Mesothelial cell of epicardium (in vitro differentiated cells): ENCODE results near the gene TMEM129. TPM values are rescaled to one million over a fixed set of nuclear protein-coding genes. Genes with fewer than 3 reads are reported as not detected.

Experiments used
- DNase-seq, 2 experiments: peaks; one replicate each; pipeline ENCODE4 v3.0.0; 2021; ENCODE audit warnings: low spot score in 2 of 2; ENCODE audit not compliant: unreplicated experiment in 2 of 2
- H3K27ac Mint-ChIP-seq: 2 replicates; pipeline ENCODE4 v1.8.0; 2021; ENCODE audit warnings: mixed read lengths
- H3K27me3 Mint-ChIP-seq: 2 replicates; pipeline ENCODE4 v1.8.0; 2021; ENCODE audit warnings: low read depth, mixed read lengths
- H3K36me3 Mint-ChIP-seq: 2 replicates; pipeline ENCODE4 v1.8.0; 2021; ENCODE audit warnings: mixed read lengths
- H3K4me1 Mint-ChIP-seq: 2 replicates; pipeline ENCODE4 v1.8.0; 2021; ENCODE audit warnings: mixed read lengths
- H3K4me3 Mint-ChIP-seq: 2 replicates; pipeline ENCODE4 v1.8.0; 2021; ENCODE audit warnings: mild to moderate bottlenecking, moderate library complexity, mixed read lengths
- H3K9me3 Mint-ChIP-seq: 2 replicates; pipeline ENCODE4 v1.8.0; 2021; ENCODE audit warnings: mixed read lengths
- total RNA-seq: library from RNA; stranded (reverse); gene quantifications from 3 replicates; pipeline ENCODE4 v1.2.1, GENCODE V29; 2021
- TF ChIP-seq, protein P1 (sequence below): fragments of 200-600 bp; sonication (generic); IDR thresholded peaks from one replicate; pipeline ENCODE4 v1.5.0; 2021; ENCODE audit warnings: antibody characterized with exemption; ENCODE audit not compliant: unreplicated experiment

TMEM129 gene
- total RNA-seq, 1 donor from 2014 or later: 37.8 TPM

DNA sequence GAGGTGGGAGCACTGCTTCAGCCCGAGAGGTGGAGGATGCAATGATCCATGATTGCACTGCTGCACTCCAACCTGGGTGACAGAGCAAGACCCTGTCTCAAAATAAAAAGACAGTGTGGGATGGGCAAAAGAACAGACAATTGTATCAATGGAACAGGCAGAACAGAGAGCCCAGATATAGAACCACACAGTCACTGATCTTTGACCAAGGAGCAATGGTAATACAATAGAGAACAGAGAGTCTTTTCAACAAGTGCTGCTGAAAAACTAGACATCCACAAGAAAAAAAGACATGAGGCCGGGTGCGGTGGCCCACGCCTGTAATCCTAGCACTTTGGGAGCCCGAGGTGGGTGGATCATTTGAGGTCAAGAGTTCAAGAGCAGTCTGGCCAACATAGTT, 42.9 kb downstream of the TMEM129 start:
- Mint-ChIP-seq H3K9me3 (no peaks in the 10 kb centered on the region), H3K4me3 (no peak overlapping the region), H3K27me3 (peaks cover 5% of the 10 kb centered on the region), H3K36me3 (no peaks in the 10 kb centered on the region), H3K4me1 (peaks cover 6% of the 10 kb centered on the region), H3K27ac (no peak overlapping the region)
- DNase-seq: no peak
- TF ChIP-seq, protein P1, sequence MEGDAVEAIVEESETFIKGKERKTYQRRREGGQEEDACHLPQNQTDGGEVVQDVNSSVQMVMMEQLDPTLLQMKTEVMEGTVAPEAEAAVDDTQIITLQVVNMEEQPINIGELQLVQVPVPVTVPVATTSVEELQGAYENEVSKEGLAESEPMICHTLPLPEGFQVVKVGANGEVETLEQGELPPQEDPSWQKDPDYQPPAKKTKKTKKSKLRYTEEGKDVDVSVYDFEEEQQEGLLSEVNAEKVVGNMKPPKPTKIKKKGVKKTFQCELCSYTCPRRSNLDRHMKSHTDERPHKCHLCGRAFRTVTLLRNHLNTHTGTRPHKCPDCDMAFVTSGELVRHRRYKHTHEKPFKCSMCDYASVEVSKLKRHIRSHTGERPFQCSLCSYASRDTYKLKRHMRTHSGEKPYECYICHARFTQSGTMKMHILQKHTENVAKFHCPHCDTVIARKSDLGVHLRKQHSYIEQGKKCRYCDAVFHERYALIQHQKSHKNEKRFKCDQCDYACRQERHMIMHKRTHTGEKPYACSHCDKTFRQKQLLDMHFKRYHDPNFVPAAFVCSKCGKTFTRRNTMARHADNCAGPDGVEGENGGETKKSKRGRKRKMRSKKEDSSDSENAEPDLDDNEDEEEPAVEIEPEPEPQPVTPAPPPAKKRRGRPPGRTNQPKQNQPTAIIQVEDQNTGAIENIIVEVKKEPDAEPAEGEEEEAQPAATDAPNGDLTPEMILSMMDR: no peak

DNA sequence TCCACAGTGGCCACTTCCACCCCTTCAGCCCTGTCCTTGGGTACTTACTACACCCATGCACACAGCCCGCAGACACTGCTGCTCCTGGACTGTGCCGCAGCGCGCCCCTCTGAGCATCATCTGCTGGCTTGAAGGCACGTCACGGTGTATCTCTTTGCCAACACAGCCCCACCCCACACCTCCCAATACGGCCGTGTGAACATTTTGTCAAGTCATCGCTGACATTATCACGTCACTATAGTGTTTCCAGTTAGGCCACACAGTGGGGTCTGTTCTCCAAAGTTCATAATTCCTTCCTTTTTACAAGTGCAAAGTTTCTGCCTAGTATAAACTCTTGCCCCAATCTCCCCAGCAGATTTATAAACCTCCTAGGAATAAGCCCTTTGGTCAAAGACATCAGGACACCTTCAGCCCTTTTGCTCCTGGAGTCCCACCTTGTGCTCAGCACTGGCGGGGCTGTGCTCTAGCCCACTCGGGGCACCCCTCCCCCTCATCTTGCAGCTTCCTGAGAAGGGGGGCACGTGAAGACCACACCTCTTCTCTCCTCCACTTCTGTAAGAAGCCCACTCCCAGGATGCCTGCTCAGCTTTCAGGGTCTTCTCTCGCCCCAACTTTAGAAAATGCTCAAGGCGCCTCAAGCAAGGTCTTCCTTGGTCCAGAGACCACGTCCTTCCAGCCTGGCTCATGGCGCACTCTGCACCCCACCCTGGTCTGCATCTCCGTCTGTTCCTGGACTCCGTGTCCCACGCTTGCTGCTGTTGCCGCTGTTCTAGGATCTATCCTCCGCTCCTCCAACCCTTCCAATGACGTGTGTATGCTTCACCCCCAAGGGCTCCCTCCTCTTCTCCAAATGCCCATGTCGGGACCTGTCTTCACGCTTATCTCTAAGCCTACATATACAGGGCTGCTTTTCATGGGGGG, 44.3 kb downstream of the TMEM129 start:
- no peak for DNase-seq
- TF ChIP-seq, protein P1: no peak
- Mint-ChIP-seq H3K36me3 (no peaks in the 10 kb centered on the region), H3K4me3 (no peak overlapping the region), H3K9me3 (no peaks in the 10 kb centered on the region), H3K27ac (no peak overlapping the region), H3K4me1 (no peaks in the 10 kb centered on the region), H3K27me3 (peaks cover 5% of the 10 kb centered on the region)

DNA sequence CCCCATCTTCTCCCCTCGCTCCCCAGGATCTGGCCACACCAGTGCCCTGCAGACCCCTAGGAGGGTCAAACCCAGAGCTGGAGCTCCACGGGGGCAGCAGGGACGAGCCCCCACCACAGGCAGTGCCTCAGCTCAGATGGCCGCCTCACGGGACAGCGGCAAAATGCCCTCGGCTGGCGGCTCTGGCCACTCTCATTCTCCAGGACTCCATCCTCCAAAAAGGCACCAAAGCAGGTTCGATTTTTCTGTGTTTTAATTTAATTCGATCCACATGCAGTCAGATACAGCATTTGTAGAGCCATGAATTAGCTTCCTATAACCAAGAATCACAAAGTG, 45.4 kb downstream of the TMEM129 start:
- Mint-ChIP-seq H3K27ac (no peak overlapping the region), H3K4me3 (no peak overlapping the region), H3K9me3 (no peaks in the 10 kb centered on the region), H3K4me1 (no peaks in the 10 kb centered on the region), H3K27me3 (peaks cover 5% of the 10 kb centered on the region), H3K36me3 (no peaks in the 10 kb centered on the region)
- TF ChIP-seq, protein P1: no peak
- DNase-seq: no peak

DNA sequence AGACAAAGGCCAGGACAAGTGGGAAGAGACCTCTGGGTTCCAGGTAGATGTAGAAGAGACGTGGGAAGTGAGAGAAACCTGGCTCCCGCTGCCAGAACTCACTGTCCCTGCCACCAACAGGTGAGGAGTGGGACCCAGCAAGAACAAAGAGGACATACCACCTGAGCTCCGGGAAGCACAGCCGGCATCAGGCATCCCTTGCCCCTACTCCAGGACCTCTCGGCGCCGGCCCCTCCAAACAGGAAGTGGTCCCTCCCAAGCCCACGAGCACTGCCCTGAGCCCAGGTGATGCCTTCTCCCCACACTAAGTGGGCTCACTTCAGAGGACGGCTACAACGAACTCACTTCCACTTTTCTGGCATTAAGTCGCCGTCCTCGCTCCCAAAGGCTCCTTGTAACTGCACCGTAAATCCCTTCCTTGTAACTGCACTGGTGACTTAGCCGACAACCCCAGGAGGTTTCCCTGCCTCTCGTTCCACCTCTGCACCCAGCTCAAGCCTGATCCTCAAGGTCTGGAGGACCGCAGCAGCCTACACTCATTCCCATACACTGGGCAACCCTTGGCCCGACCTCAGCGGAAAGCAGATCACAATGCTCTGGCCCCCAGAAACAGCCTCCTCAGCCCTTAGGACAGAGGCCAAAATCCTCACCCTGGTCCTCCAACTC, 45.9 kb downstream of the TMEM129 start:
- TF ChIP-seq, protein P1: no peak
- Mint-ChIP-seq H3K4me3 (no peak overlapping the region), H3K9me3 (no peaks in the 10 kb centered on the region)

DNA sequence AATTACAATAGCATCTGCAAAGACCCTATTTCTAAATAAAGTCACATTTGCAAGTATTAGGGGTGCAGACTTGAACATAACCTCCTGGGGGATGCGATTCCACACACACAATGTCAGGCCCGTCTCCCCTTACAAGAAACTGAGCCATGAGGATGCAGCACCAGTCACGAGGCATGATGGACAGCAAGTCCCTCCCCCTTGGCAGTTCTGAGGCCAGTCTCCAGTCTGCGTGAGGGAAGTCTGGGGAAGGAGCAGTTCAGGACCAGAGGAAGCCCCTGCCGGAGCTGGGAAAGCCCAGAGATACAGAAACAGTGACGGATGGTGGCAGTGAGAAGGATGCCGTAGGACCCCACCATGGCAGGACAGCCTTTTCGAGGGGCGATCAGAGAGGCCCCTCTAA, 46.4 kb downstream of the TMEM129 start:
- H3K4me1 Mint-ChIP-seq: no peaks in the 10 kb centered on the region
- H3K9me3 Mint-ChIP-seq: no peaks in the 10 kb centered on the region
- TF ChIP-seq, protein P1: no peak
- DNase-seq: no peak
- H3K27me3 Mint-ChIP-seq: peaks cover 5% of the 10 kb centered on the region
- H3K27ac Mint-ChIP-seq: no peak overlapping the region
- no peak overlapping the region for H3K4me3 Mint-ChIP-seq
- no peaks in the 10 kb centered on the region for H3K36me3 Mint-ChIP-seq

More for the DNA sequence above, 45.9 kb downstream of the TMEM129 start:
- no peaks in the 10 kb centered on the region for H3K4me1 Mint-ChIP-seq
- H3K27ac Mint-ChIP-seq: no peak overlapping the region
- H3K36me3 Mint-ChIP-seq: no peaks in the 10 kb centered on the region
- H3K27me3 Mint-ChIP-seq: peaks cover 5% of the 10 kb centered on the region
- DNase-seq: no peak
